ENCODE data around the gene BEX4. TPM values are rescaled to one million over a fixed set of nuclear protein-coding genes. Genes with fewer than 3 reads are reported as not detected.
A peak's percentile ranks its signal among the peaks of the same experiment; 100 is the strongest.

Gene BEX4
- total and polyA plus RNA-seq, 2 of the 13 experiments (the other 11 are each of a cell fraction or from before 2014, with no cell fraction given) = not detected

- TF ChIP-seq KLF6 (CRISPR knock-in tag; IDR thresholded peaks at IDR 0.05) = no peak
- TF ChIP-seq NFKB2 (CRISPR knock-in tag; IDR thresholded peaks at IDR 0.05; ENCODE audit: borderline replicate concordance) = no peak
- peak; percentile 20; the same call in 1 of the 2 replicates for TF ChIP-seq SPEN (CRISPR knock-in tag; IDR thresholded peaks at IDR 0.05; ENCODE audit: low read depth)
- no peak for TF ChIP-seq SKIL (CRISPR knock-in tag; IDR thresholded peaks at IDR 0.05; ENCODE audit: borderline replicate concordance)
- TF ChIP-seq ZNF501 (CRISPR knock-in tag; IDR thresholded peaks at IDR 0.05) = 0 out of 2 replicates have a peak, but pooled peaks have one; percentile 15
- TF ChIP-seq CSRNP1 (CRISPR knock-in tag; IDR thresholded peaks at IDR 0.05) = no peak
- TF ChIP-seq SIN3A (IDR thresholded peaks at IDR 0.05; ENCODE audit: borderline replicate concordance, low read depth, low read length) = no peak
- TF ChIP-seq BHLHE40 (IDR thresholded peaks at IDR 0.05; ENCODE audit: low read length) = peak; percentile 73
- TF ChIP-seq ESRRA (CRISPR knock-in tag; IDR thresholded peaks at IDR 0.05; ENCODE audit: low read depth) = no peak
- no peak for TF ChIP-seq PRDM15 (CRISPR knock-in tag; IDR thresholded peaks at IDR 0.05)
- no peak for TF ChIP-seq ZKSCAN1 (IDR thresholded peaks at IDR 0.05; ENCODE audit: low read length)
- TF ChIP-seq RNF2 (conservative IDR thresholded peaks at IDR 0.05; ENCODE audit: low read depth) = no peak
- no peak for TF ChIP-seq ZNF772 (CRISPR knock-in tag; IDR thresholded peaks at IDR 0.05)
- TF ChIP-seq PHF8 (CRISPR knock-in tag; IDR thresholded peaks at IDR 0.05) = peak; percentile 50; the same call in 1 of the 2 replicates
- peak; percentile 72 for TF ChIP-seq POLR2AphosphoS5 (IDR thresholded peaks at IDR 0.05; ENCODE audit: low read depth, low read length)
- TF ChIP-seq SIX4 (CRISPR knock-in tag; IDR thresholded peaks at IDR 0.05) = no peak
- no peak for TF ChIP-seq PLSCR1 (CRISPR knock-in tag; IDR thresholded peaks at IDR 0.05; ENCODE audit: borderline replicate concordance)
These were observed 40.1 kb downstream of the BEX4 start, which contains the start of gene TCEAL8 (continued) for GRCh38 chrX:103254921-103255493.
